ENCODE results near the gene PARN.
"Not testable (repeated sequence)": the region's sequence is repeated elsewhere in the genome, so short reads cannot be mapped to it uniquely, and the experiment has no call there.

DNA sequence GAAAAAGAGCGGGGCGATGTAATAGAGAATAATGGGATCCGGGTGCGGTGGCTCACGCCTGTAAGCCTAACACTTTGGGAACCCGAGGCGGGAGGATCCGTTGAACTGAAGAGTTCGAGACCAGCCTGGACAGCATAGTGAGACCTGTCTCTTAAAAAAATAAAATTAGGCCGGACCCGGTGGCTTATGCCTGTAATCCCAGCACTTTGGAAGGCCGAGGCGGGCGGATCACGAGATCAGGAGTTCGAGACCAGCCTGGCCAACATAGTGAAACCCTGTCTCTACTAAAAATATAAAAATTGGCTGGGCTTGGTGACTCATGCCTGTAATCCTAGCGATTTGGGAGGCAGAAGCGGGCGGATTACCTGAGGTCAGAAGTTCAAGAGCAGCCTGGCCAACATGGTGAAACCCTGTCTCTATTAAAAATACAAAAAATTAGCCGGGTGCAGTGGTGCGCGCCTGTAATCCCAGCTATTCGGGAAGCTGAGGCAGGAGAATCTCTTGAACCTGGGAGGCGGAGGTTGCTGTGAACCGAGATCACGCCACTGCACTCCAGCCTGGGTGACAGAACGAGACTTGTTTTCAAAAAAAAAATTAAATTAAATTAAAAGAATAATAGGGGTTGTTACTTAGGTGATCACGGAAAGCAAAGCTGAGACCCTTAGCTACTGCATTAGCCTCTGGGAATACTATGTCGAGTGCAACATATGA, 715 bp upstream of the PARN start:
- TF ChIP-seq, protein P1, sequence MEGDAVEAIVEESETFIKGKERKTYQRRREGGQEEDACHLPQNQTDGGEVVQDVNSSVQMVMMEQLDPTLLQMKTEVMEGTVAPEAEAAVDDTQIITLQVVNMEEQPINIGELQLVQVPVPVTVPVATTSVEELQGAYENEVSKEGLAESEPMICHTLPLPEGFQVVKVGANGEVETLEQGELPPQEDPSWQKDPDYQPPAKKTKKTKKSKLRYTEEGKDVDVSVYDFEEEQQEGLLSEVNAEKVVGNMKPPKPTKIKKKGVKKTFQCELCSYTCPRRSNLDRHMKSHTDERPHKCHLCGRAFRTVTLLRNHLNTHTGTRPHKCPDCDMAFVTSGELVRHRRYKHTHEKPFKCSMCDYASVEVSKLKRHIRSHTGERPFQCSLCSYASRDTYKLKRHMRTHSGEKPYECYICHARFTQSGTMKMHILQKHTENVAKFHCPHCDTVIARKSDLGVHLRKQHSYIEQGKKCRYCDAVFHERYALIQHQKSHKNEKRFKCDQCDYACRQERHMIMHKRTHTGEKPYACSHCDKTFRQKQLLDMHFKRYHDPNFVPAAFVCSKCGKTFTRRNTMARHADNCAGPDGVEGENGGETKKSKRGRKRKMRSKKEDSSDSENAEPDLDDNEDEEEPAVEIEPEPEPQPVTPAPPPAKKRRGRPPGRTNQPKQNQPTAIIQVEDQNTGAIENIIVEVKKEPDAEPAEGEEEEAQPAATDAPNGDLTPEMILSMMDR (IDR thresholded peaks at IDR 0.05) = not testable (repeated sequence)
- TF ChIP-seq, protein P2, sequence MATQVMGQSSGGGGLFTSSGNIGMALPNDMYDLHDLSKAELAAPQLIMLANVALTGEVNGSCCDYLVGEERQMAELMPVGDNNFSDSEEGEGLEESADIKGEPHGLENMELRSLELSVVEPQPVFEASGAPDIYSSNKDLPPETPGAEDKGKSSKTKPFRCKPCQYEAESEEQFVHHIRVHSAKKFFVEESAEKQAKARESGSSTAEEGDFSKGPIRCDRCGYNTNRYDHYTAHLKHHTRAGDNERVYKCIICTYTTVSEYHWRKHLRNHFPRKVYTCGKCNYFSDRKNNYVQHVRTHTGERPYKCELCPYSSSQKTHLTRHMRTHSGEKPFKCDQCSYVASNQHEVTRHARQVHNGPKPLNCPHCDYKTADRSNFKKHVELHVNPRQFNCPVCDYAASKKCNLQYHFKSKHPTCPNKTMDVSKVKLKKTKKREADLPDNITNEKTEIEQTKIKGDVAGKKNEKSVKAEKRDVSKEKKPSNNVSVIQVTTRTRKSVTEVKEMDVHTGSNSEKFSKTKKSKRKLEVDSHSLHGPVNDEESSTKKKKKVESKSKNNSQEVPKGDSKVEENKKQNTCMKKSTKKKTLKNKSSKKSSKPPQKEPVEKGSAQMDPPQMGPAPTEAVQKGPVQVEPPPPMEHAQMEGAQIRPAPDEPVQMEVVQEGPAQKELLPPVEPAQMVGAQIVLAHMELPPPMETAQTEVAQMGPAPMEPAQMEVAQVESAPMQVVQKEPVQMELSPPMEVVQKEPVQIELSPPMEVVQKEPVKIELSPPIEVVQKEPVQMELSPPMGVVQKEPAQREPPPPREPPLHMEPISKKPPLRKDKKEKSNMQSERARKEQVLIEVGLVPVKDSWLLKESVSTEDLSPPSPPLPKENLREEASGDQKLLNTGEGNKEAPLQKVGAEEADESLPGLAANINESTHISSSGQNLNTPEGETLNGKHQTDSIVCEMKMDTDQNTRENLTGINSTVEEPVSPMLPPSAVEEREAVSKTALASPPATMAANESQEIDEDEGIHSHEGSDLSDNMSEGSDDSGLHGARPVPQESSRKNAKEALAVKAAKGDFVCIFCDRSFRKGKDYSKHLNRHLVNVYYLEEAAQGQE (IDR thresholded peaks at IDR 0.05; ENCODE audit: insufficient read depth in 1 of 2, low read depth in 2 of 2, low read length in 1 of 2) = not testable (repeated sequence)
- not testable (repeated sequence) for TF ChIP-seq SIN3A (IDR thresholded peaks at IDR 0.05; ENCODE audit: borderline replicate concordance, insufficient read depth, low read depth, low read length); POLR2AphosphoS5 (IDR thresholded peaks at IDR 0.05; ENCODE audit: low read depth, low read length)
